Panc1 (cell line): ENCODE data around the gene OOSP3. TPM values are rescaled to one million over a fixed set of nuclear protein-coding genes. Genes with fewer than 3 reads are reported as not detected.

Experiments used
- ATAC-seq: fragments of 200-7000 bp; cut with Tn5 transposase; 2 replicates; pipeline ENCODE4 v1.9.1; 2020; ENCODE audit warnings: mild to moderate bottlenecking, moderate library complexity
- BruUV-seq: library from RNA; stranded (reverse); fragments of 400-500 nt; replicated peaks from 2 replicates; lab custom pipeline; 2021; lab: Mats Ljungman, UMichigan
- CTCF ChIA-PET: fragments of 300-600 bp; sonication (Branson Sonifier 250); formaldehyde crosslinking; loops from one replicate; lab custom pipeline; 2022; ENCODE audit warnings: antibody characterized with exemption; lab: Charles Lee
- POLR2A ChIA-PET: fragments of 300-600 bp; sonication (Branson Sonifier 250); formaldehyde crosslinking; loops from one replicate; lab custom pipeline; 2022; ENCODE audit warnings: antibody characterized with exemption; lab: Charles Lee
- DNase-seq: peaks from one replicate; pipeline ENCODE4 v3.0.0-alpha.2; 2010; ENCODE audit warnings: low read depth, low spot score
- H3K27ac ChIP-seq: 2 replicates; pipeline ENCODE4 v1.5.1; 2011; ENCODE audit warnings: mild to moderate bottlenecking, low read length, inconsistent platforms
- H3K27me3 ChIP-seq: fragments of 200-500 bp; sonication (Bioruptor generic); 2 replicates; pipeline ENCODE4 v1.6.0; 2014; ENCODE audit warnings: low read length, inconsistent platforms; ENCODE audit not compliant: control insufficient read depth, insufficient read depth
- H3K36me3 ChIP-seq: fragments of 200-500 bp; sonication (Bioruptor generic); 2 replicates; pipeline ENCODE4 v1.5.1; 2014; ENCODE audit warnings: inconsistent platforms, mild to moderate bottlenecking, low read length, moderate library complexity; ENCODE audit not compliant: control insufficient read depth, insufficient read depth
- H3K4me1 ChIP-seq: 2 replicates; pipeline ENCODE4 v1.5.1; 2011; ENCODE audit warnings: inconsistent platforms, mild to moderate bottlenecking, low read length, moderate library complexity; ENCODE audit not compliant: control insufficient read depth, insufficient read depth
- H3K4me3 ChIP-seq, 2 experiments: 2 replicates each; pipeline ENCODE4 v1.5.1; 2011 to 2012; ENCODE audit warnings: low read depth in 2 of 2, low read length in 2 of 2, mild to moderate bottlenecking in 2 of 2, inconsistent platforms in 1 of 2, moderate library complexity in 1 of 2
- H3K9me3 ChIP-seq: fragments of 200-500 bp; sonication (Bioruptor generic); 2 replicates; pipeline ENCODE4 v1.5.1; 2014; ENCODE audit warnings: low read depth, mild to moderate bottlenecking, inconsistent platforms, low read length, moderate library complexity; ENCODE audit not compliant: control insufficient read depth, insufficient read depth
- CTCF ChIP-seq: fragments of 450-650 bp; IDR thresholded peaks from 2 replicates; pipeline ENCODE4 v1.5.1; 2017; ENCODE audit warnings: mild to moderate bottlenecking
- POLR2AphosphoS5 ChIP-seq: IDR thresholded peaks from 2 replicates; pipeline ENCODE4 v1.6.1; 2012; ENCODE audit warnings: mild to moderate bottlenecking, low read depth, low read length, moderate library complexity
- TCF7L2 ChIP-seq: IDR thresholded peaks from 2 replicates; pipeline ENCODE4 v1.6.1; 2011; ENCODE audit warnings: mild to moderate bottlenecking, low read depth, low read length, inconsistent platforms
- in situ Hi-C: cut with HindIII; loops from 2 replicates; pipeline ENCODE4 v1.10.0; 2016; ENCODE audit warnings: low sequenced_read_pairs, low pct_unique_long_range_greater_than_20kb
- intact Hi-C: fragments of 100-400 bp; cut with micrococcal nuclease; formaldehyde crosslinking; loops from one replicate; pipeline ENCODE4 v1.10.0; 2022; ENCODE audit not compliant: unreplicated experiment
- total RNA-seq: library from RNA; stranded (reverse); gene quantifications from one replicate; pipeline ENCODE4 v1.2.1, GENCODE V29; 2021; ENCODE audit not compliant: unreplicated experiment
- TF ChIP-seq, protein P1 (sequence below), 2 experiments: IDR thresholded peaks; 2 replicates each; pipeline ENCODE4 v1.6.1; 2011 to 2012; ENCODE audit warnings: low read depth in 2 of 2, control low read depth in 1 of 2, low read length in 1 of 2, mild to moderate bottlenecking in 1 of 2, moderate library complexity in 1 of 2; ENCODE audit not compliant: insufficient read depth in 1 of 2

OOSP3 gene
- total RNA-seq, 1 experiment from 2014 or later: not detected

DNA sequence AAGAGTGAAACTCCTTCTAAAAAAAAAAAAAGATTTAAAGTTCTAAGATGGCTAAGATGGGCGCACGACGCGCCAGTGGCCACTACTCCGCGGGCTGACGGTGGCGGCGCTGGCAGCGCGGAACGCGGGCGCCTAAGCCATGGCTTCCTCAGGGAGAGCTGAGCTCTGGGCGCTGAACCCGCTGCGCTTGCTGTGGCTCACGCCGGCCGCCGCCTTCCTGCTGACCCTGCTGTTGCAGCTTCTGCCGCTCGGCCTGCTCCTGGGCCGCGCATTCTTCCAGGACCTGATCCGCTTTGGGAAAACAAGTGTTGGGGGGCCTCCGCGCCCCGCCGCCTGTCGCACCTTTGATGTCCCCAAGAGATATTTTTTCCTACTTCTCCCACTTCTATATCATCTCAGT, 19.5 kb downstream of the OOSP3 start:
- in situ Hi-C loops (no loop called here), intact Hi-C loops (no loop called here)
- Histone ChIP-seq H3K36me3 (no peaks in the 10 kb centered on the region), H3K27ac (no peak overlapping the region), H3K4me3 (no peak overlapping the region), H3K4me1 (no peaks in the 10 kb centered on the region), H3K9me3 (no peaks in the 10 kb centered on the region), H3K27me3 (no peaks in the 10 kb centered on the region; the same call in 1 of the 2 replicates)
- ChIA-PET POLR2A (no interaction called here), CTCF (no interaction called here)
- ATAC-seq (no peak), DNase-seq (no peak)
- TF ChIP-seq, protein P1, sequence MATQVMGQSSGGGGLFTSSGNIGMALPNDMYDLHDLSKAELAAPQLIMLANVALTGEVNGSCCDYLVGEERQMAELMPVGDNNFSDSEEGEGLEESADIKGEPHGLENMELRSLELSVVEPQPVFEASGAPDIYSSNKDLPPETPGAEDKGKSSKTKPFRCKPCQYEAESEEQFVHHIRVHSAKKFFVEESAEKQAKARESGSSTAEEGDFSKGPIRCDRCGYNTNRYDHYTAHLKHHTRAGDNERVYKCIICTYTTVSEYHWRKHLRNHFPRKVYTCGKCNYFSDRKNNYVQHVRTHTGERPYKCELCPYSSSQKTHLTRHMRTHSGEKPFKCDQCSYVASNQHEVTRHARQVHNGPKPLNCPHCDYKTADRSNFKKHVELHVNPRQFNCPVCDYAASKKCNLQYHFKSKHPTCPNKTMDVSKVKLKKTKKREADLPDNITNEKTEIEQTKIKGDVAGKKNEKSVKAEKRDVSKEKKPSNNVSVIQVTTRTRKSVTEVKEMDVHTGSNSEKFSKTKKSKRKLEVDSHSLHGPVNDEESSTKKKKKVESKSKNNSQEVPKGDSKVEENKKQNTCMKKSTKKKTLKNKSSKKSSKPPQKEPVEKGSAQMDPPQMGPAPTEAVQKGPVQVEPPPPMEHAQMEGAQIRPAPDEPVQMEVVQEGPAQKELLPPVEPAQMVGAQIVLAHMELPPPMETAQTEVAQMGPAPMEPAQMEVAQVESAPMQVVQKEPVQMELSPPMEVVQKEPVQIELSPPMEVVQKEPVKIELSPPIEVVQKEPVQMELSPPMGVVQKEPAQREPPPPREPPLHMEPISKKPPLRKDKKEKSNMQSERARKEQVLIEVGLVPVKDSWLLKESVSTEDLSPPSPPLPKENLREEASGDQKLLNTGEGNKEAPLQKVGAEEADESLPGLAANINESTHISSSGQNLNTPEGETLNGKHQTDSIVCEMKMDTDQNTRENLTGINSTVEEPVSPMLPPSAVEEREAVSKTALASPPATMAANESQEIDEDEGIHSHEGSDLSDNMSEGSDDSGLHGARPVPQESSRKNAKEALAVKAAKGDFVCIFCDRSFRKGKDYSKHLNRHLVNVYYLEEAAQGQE (IDR thresholded peaks at IDR 0.05; ENCODE audit: insufficient read depth in 1 of 2, low read depth in 2 of 2, low read length in 1 of 2): no peak
- TF ChIP-seq TCF7L2 (no peak), POLR2AphosphoS5 (no peak)
- BruUV-seq: no TSS peak

DNA sequence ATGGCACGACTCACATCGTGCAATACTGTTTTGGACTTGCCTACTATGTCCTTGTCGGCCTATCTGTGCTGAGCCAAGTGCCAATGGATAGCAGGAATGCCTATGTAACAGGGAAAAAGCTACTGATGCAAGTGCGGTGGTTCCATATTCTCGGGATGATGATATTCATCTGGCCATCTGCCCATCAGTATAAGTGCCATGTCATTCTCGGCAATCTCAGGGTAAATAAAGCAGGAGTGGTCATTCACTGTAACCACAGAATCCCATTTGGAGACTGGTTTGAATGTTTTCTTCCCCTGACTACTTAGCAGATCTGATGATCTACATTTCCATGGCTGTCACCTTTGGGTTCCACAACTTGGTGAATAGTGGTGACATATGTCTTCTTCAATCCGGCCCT, 20.1 kb downstream of the OOSP3 start:
- ATAC-seq (no peak), DNase-seq (no peak)
- BruUV-seq: no TSS peak
- in situ Hi-C loops (no loop called here), intact Hi-C loops (no loop called here)
- TF ChIP-seq CTCF: no peak
- TF ChIP-seq, protein P1 (IDR thresholded peaks at IDR 0.05; ENCODE audit: insufficient read depth in 1 of 2, low read depth in 2 of 2, low read length in 1 of 2): no peak
- TF ChIP-seq TCF7L2: no peak
- ChIA-PET POLR2A (no interaction called here), CTCF (no interaction called here)
- Histone ChIP-seq H3K27me3 (no peaks in the 10 kb centered on the region; the same call in 1 of the 2 replicates), H3K4me3 (no peak overlapping the region), H3K27ac (no peak overlapping the region), H3K4me1 (no peaks in the 10 kb centered on the region), H3K36me3 (no peaks in the 10 kb centered on the region), H3K9me3 (no peaks in the 10 kb centered on the region)
